DND-41 (cell line): Measurements from ENCODE around the gene RAB3C.

ENCODE experiments used
- CTCF ChIP-seq: IDR thresholded peaks from 2 replicates; pipeline ENCODE4 v1.5.1; 2012; ENCODE audit warnings: borderline replicate concordance, low read length, moderate library complexity, mild to moderate bottlenecking; ENCODE audit not compliant: poor library complexity, severe bottlenecking; ENCODE audit errors: extremely low read depth
- EZH2 ChIP-seq: IDR thresholded peaks from 3 replicates; pipeline ENCODE4 v1.6.1; 2012; ENCODE audit warnings: borderline replicate concordance, low read depth, mild to moderate bottlenecking, moderate library complexity, low read length, inconsistent platforms; ENCODE audit not compliant: severe bottlenecking

GRCh38 chr5:58598440-58598839 lies 15.6 kb downstream of the RAB3C start:
- TF ChIP-seq CTCF (no peak), EZH2 (no peak)
